Non-pigmented ciliary epithelial cell (primary cell): Measurements from ENCODE around the gene CLASP2.
"Not testable (repeated sequence)": the region's sequence is repeated elsewhere in the genome, so short reads cannot be mapped to it uniquely, and the experiment has no call there.

ENCODE experiments used
- DNase-seq: peaks from one replicate; pipeline ENCODE4 v3.0.0-alpha.2; 2010; ENCODE audit warnings: low read depth

Gene CLASP2

GRCh38 chr3:33541918-33542317 is 176.1 kb downstream of the CLASP2 start:
- DNase-seq, result no peak

GRCh38 chr3:33538678-33539339 is 179.2 kb downstream of the CLASP2 start:
- DNase-seq, result no peak

- DNase-seq, result no peak
These were observed 180.9 kb downstream of the CLASP2 start for GRCh38 chr3:33537133-33537532.

- no peak for DNase-seq
These were observed 191.3 kb downstream of the CLASP2 start for GRCh38 chr3:33526787-33527186.

GRCh38 chr3:33525232-33525631 is 192.8 kb downstream of the CLASP2 start:
- DNase-seq, result no peak

- DNase-seq, result no peak
These were observed 194.9 kb downstream of the CLASP2 start for GRCh38 chr3:33523093-33523667.

- DNase-seq, result no peak
These were observed 196.3 kb downstream of the CLASP2 start for GRCh38 chr3:33521736-33522135.

- no peak for DNase-seq
These were observed 204.7 kb downstream of the CLASP2 start for GRCh38 chr3:33513262-33513863.

GRCh38 chr3:33505027-33505426 is 213.0 kb downstream of the CLASP2 start:
- DNase-seq, result no peak

- DNase-seq, result no peak
These were observed 221.6 kb downstream of the CLASP2 start for GRCh38 chr3:33496449-33496848.

- DNase-seq, result no peak
These were observed 226.3 kb downstream of the CLASP2 start for GRCh38 chr3:33491721-33492120.

- DNase-seq, result no peak
These were observed 227.3 kb downstream of the CLASP2 start for GRCh38 chr3:33490641-33491241.

- DNase-seq, result no peak
These were observed 229.4 kb downstream of the CLASP2 start for GRCh38 chr3:33488683-33489082.

GRCh38 chr3:33488246-33488645 is 229.8 kb downstream of the CLASP2 start:
- no peak for DNase-seq

- DNase-seq, result no peak
These were observed 235.9 kb downstream of the CLASP2 start for GRCh38 chr3:33482111-33482521.

- no peak for DNase-seq
These were observed 243.2 kb downstream of the CLASP2 start for GRCh38 chr3:33474896-33475295.

GRCh38 chr3:33473813-33474212 is 244.2 kb downstream of the CLASP2 start:
- no peak for DNase-seq

GRCh38 chr3:33467786-33468185 is 250.3 kb downstream of the CLASP2 start:
- no peak for DNase-seq

GRCh38 chr3:33461097-33461496 is 257.0 kb downstream of the CLASP2 start:
- DNase-seq, result no peak

- not testable (repeated sequence) for DNase-seq
These were observed 258.5 kb downstream of the CLASP2 start for GRCh38 chr3:33459577-33459976.

GRCh38 chr3:33458446-33458845 is 259.6 kb downstream of the CLASP2 start:
- no peak for DNase-seq

GRCh38 chr3:33456756-33457155 is 261.3 kb downstream of the CLASP2 start:
- no peak for DNase-seq

GRCh38 chr3:33453331-33453761 is 264.7 kb downstream of the CLASP2 start:
- DNase-seq, result no peak
